Neural cell (in vitro differentiated cells): ENCODE measurements around the gene CDK5RAP2. TPM values are rescaled to one million over a fixed set of nuclear protein-coding genes. Genes with fewer than 3 reads are reported as not detected.

Source experiments
- H2AFZ ChIP-seq: fragments of 200-600, 300-800 bp; sonication (generic), shearing (Covaris generic); 2 replicates; pipeline ENCODE4 v1.6.0; 2014; ENCODE audit warnings: low read depth, mild to moderate bottlenecking, antibody characterized with exemption, low read length, moderate library complexity
- H3F3A ChIP-seq: fragments of 200-600 bp; shearing (Covaris generic); 2 replicates; pipeline ENCODE4 v1.6.1; 2016; ENCODE audit warnings: mild to moderate bottlenecking, moderate library complexity, mixed read lengths, antibody characterized with exemption, low read length; ENCODE audit not compliant: insufficient read depth, poor library complexity, severe bottlenecking
- H3K27ac ChIP-seq: fragments of 200-600, 300-800 bp; sonication (generic), shearing (Covaris generic); 2 replicates; pipeline ENCODE4 v1.5.1; 2014; ENCODE audit warnings: mild to moderate bottlenecking, low read length, moderate library complexity
- H3K27me3 ChIP-seq: fragments of 300-800, 200-600 bp; sonication (generic), shearing (Covaris generic); 2 replicates; pipeline ENCODE4 v1.6.0; 2014; ENCODE audit warnings: mild to moderate bottlenecking, low read depth, low read length, moderate library complexity; ENCODE audit not compliant: insufficient read depth
- H3K36me3 ChIP-seq: fragments of 300-800, 200-600 bp; sonication (generic), shearing (Covaris generic); 2 replicates; pipeline ENCODE4 v1.5.1; 2014; ENCODE audit warnings: mild to moderate bottlenecking, antibody characterized with exemption, low read length, moderate library complexity; ENCODE audit not compliant: insufficient read depth
- H3K4me2 ChIP-seq: fragments of 300-800, 200-600 bp; sonication (generic), shearing (Covaris generic); 2 replicates; pipeline ENCODE4 v1.6.0; 2014; ENCODE audit warnings: mild to moderate bottlenecking, low read length
- H3K4me3 ChIP-seq: fragments of 300-800, 200-600 bp; sonication (generic), shearing (Covaris generic); 2 replicates; pipeline ENCODE4 v1.5.1; 2014; ENCODE audit warnings: mild to moderate bottlenecking, low read length, moderate library complexity
- H3K79me2 ChIP-seq: fragments of 200-600 bp; shearing (Covaris generic); replicated peaks from 2 replicates; pipeline ENCODE4 v1.6.0; 2014; ENCODE audit warnings: mild to moderate bottlenecking, low read length, moderate library complexity; ENCODE audit not compliant: insufficient read depth
- H3K9ac ChIP-seq: fragments of 300-800, 200-600 bp; sonication (generic), shearing (Covaris generic); 2 replicates; pipeline ENCODE4 v1.6.1; 2016; ENCODE audit warnings: mild to moderate bottlenecking, low read length, mixed read lengths
- H3K9me2 ChIP-seq: fragments of 200-600 bp; shearing (Covaris generic); 2 replicates; pipeline ENCODE4 v1.6.1; 2016; ENCODE audit warnings: mild to moderate bottlenecking, low read length, mixed read lengths; ENCODE audit not compliant: insufficient read depth
- H3K9me3 ChIP-seq: fragments of 200-600, 300-800 bp; sonication (generic), shearing (Covaris generic); 2 replicates; pipeline ENCODE4 v1.6.1; 2016; ENCODE audit warnings: mild to moderate bottlenecking, mixed run types, low read length, moderate library complexity, mixed read lengths
- H4K20me1 ChIP-seq: fragments of 200-600 bp; shearing (Covaris generic); 2 replicates; pipeline ENCODE4 v1.6.1; 2016; ENCODE audit warnings: mild to moderate bottlenecking, mixed run types; ENCODE audit not compliant: insufficient read depth
- CTCF ChIP-seq: fragments of 450-650 bp; IDR thresholded peaks from 2 replicates; pipeline ENCODE4 v1.5.1; 2014; ENCODE audit warnings: antibody characterized with exemption, mild to moderate bottlenecking, moderate library complexity; ENCODE audit not compliant: poor library complexity, severe bottlenecking
- EP300 ChIP-seq: fragments of 450-650 bp; conservative IDR thresholded peaks from 2 replicates; pipeline ENCODE4 v1.6.1; 2014; ENCODE audit warnings: antibody characterized with exemption, mild to moderate bottlenecking, moderate library complexity; ENCODE audit not compliant: poor library complexity, severe bottlenecking
- EZH2 ChIP-seq: fragments of 200-600, 300-800 bp; shearing (Covaris generic), sonication (generic); IDR thresholded peaks from 2 replicates; pipeline ENCODE4 v1.6.1; 2014; ENCODE audit warnings: antibody characterized with exemption, low read length, borderline replicate concordance, mild to moderate bottlenecking; ENCODE audit not compliant: insufficient read depth, poor library complexity, severe bottlenecking
- MXI1 ChIP-seq: fragments of 450-650 bp; conservative IDR thresholded peaks from 2 replicates; pipeline ENCODE4 v1.6.1; 2014; ENCODE audit warnings: antibody characterized with exemption, mild to moderate bottlenecking; ENCODE audit not compliant: poor library complexity, severe bottlenecking
- POLR2AphosphoS5 ChIP-seq: IDR thresholded peaks from 2 replicates; pipeline ENCODE4 v1.6.1; 2012
- RAD21 ChIP-seq: fragments of 450-650 bp; conservative IDR thresholded peaks from 2 replicates; pipeline ENCODE4 v1.6.1; 2014; ENCODE audit warnings: antibody characterized with exemption, mild to moderate bottlenecking, moderate library complexity
- SMC3 ChIP-seq: fragments of 450-650 bp; conservative IDR thresholded peaks from 2 replicates; pipeline ENCODE4 v1.6.1; 2014; ENCODE audit warnings: antibody characterized with exemption, mild to moderate bottlenecking, moderate library complexity; ENCODE audit not compliant: poor library complexity
- TAF1 ChIP-seq: IDR thresholded peaks from 2 replicates; pipeline ENCODE4 v1.6.1; 2012; ENCODE audit warnings: low read depth
- polyA plus RNA-seq: library from polyadenylated mRNA; depleted of rRNA; stranded (reverse); fragments of >200 nt; gene quantifications from 2 replicates; pipeline ENCODE4 v1.2.3, GENCODE V29; 2014
- TF ChIP-seq, protein P1 (sequence below): IDR thresholded peaks from 2 replicates; pipeline ENCODE4 v1.6.1; 2012; ENCODE audit warnings: borderline replicate concordance

Gene CDK5RAP2
- polyA plus RNA-seq, 1 donor from 2014 or later, result 43.3 TPM

GRCh38 chr9:120432600-120432999 is 147.4 kb downstream of the CDK5RAP2 start:
- no peaks in the 10 kb centered on the region for H3F3A ChIP-seq

GRCh38 chr9:120431268-120431667 is 148.7 kb downstream of the CDK5RAP2 start:
- H3K4me2 ChIP-seq, result no peak overlapping the region
- H3K9me3 ChIP-seq, result no peaks in the 10 kb centered on the region
- H2AFZ ChIP-seq, result no peak overlapping the region
- H3K9me2 ChIP-seq, result no peaks in the 10 kb centered on the region
- H3K79me2 ChIP-seq, result no peaks in the 10 kb centered on the region
- H3K27me3 ChIP-seq, result no peaks in the 10 kb centered on the region
- no peaks in the 10 kb centered on the region for H4K20me1 ChIP-seq
- no peak for TF ChIP-seq EZH2
- TF ChIP-seq EP300, result no peak
- no peak for TF ChIP-seq MXI1
- no peak for TF ChIP-seq TAF1
- TF ChIP-seq, protein P1, sequence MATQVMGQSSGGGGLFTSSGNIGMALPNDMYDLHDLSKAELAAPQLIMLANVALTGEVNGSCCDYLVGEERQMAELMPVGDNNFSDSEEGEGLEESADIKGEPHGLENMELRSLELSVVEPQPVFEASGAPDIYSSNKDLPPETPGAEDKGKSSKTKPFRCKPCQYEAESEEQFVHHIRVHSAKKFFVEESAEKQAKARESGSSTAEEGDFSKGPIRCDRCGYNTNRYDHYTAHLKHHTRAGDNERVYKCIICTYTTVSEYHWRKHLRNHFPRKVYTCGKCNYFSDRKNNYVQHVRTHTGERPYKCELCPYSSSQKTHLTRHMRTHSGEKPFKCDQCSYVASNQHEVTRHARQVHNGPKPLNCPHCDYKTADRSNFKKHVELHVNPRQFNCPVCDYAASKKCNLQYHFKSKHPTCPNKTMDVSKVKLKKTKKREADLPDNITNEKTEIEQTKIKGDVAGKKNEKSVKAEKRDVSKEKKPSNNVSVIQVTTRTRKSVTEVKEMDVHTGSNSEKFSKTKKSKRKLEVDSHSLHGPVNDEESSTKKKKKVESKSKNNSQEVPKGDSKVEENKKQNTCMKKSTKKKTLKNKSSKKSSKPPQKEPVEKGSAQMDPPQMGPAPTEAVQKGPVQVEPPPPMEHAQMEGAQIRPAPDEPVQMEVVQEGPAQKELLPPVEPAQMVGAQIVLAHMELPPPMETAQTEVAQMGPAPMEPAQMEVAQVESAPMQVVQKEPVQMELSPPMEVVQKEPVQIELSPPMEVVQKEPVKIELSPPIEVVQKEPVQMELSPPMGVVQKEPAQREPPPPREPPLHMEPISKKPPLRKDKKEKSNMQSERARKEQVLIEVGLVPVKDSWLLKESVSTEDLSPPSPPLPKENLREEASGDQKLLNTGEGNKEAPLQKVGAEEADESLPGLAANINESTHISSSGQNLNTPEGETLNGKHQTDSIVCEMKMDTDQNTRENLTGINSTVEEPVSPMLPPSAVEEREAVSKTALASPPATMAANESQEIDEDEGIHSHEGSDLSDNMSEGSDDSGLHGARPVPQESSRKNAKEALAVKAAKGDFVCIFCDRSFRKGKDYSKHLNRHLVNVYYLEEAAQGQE, result no peak
- no peak for TF ChIP-seq POLR2AphosphoS5
- no peak for TF ChIP-seq RAD21
- H3K4me3 ChIP-seq, result no peak overlapping the region
- H3K36me3 ChIP-seq, result no peaks in the 10 kb centered on the region
- H3F3A ChIP-seq, result no peaks in the 10 kb centered on the region
- no peak overlapping the region for H3K27ac ChIP-seq
- H3K9ac ChIP-seq, result no peak overlapping the region

More at GRCh38 chr9:120432600-120432999, 147.4 kb downstream of the CDK5RAP2 start:
- Histone ChIP-seq H3K9me2 (no peaks in the 10 kb centered on the region), H3K4me2 (no peak overlapping the region), H3K9me3 (no peaks in the 10 kb centered on the region), H4K20me1 (no peaks in the 10 kb centered on the region), H3K36me3 (peaks cover 3% of the 10 kb centered on the region), H3K4me3 (no peak overlapping the region), H3K9ac (no peak overlapping the region), H3K27ac (no peak overlapping the region), H3K79me2 (no peaks in the 10 kb centered on the region), H3K27me3 (no peaks in the 10 kb centered on the region), H2AFZ (no peak overlapping the region)
- no peak for TF ChIP-seq RAD21
- no peak for TF ChIP-seq EP300
- TF ChIP-seq CTCF, result no peak
- no peak for TF ChIP-seq POLR2AphosphoS5
- TF ChIP-seq MXI1, result no peak
- no peak for TF ChIP-seq EZH2
- TF ChIP-seq, protein P1, result no peak
- TF ChIP-seq TAF1, result no peak
- no peak for TF ChIP-seq SMC3
